Embryonic facial prominence (tissue), 1 donor: ENCODE measurements around the gene SLC25A23.

Experiments
- DNase-seq: peaks from one replicate; pipeline ENCODE4 v3.0.0-alpha.2; 2016; ENCODE audit errors: extremely low spot score

Gene SLC25A23

GRCh38 chr19:6424939-6425731, 34.5 kb downstream of the SLC25A23 start:
- peak; percentile 100 for DNase-seq

- DNase-seq, result no peak
Observed at GRCh38 chr19:6424195-6424938, 35.2 kb downstream of the SLC25A23 start, which contains the start of gene KHSRP. Gene KHSRP, minus strand, starts transcription at chr19:6424811. Its CDS starts 110 bp downstream, at chr19:6424701.

GRCh38 chr19:6423499-6424194, 35.9 kb downstream of the SLC25A23 start:
- no peak for DNase-seq

GRCh38 chr19:6421075-6422014, 38.2 kb downstream of the SLC25A23 start:
- no peak for DNase-seq

- DNase-seq, result no peak
Observed at GRCh38 chr19:6418562-6418932, 41.0 kb downstream of the SLC25A23 start.

GRCh38 chr19:6417713-6418561, 41.7 kb downstream of the SLC25A23 start:
- DNase-seq, result no peak

- no peak for DNase-seq
Observed at GRCh38 chr19:6416658-6417405, 42.8 kb downstream of the SLC25A23 start.

- no peak for DNase-seq
Observed at GRCh38 chr19:6415591-6416190, 43.9 kb downstream of the SLC25A23 start.

- no peak for DNase-seq
Observed at GRCh38 chr19:6414793-6415590, 44.6 kb downstream of the SLC25A23 start.

- DNase-seq, result no peak
Observed at GRCh38 chr19:6413721-6414643, 45.6 kb downstream of the SLC25A23 start.

GRCh38 chr19:6413291-6413690, 46.3 kb downstream of the SLC25A23 start:
- no peak for DNase-seq

GRCh38 chr19:6412447-6413091, 47.0 kb downstream of the SLC25A23 start:
- no peak for DNase-seq

GRCh38 chr19:6412061-6412446, 47.5 kb downstream of the SLC25A23 start:
- no peak for DNase-seq

GRCh38 chr19:6409346-6409745, 50.2 kb downstream of the SLC25A23 start:
- no peak for DNase-seq

- no peak for DNase-seq
Observed at GRCh38 chr19:6406401-6406800, 53.2 kb downstream of the SLC25A23 start.

GRCh38 chr19:6402837-6403608, 56.6 kb downstream of the SLC25A23 start:
- peak; percentile 75 for DNase-seq
